HG02759 (cell line): ENCODE measurements around the gene TUBD1.
"Not testable (repeated sequence)": the region's sequence is repeated elsewhere in the genome, so short reads cannot be mapped to it uniquely, and the experiment has no call there.

Experiments
- ATAC-seq: cut with Tn5 transposase; IDR thresholded peaks from one replicate; pipeline ENCODE4 v1.9.1; 2021; ENCODE audit warnings: mild to moderate bottlenecking, moderate library complexity; ENCODE audit not compliant: unreplicated experiment

The TUBD1 gene

DNA sequence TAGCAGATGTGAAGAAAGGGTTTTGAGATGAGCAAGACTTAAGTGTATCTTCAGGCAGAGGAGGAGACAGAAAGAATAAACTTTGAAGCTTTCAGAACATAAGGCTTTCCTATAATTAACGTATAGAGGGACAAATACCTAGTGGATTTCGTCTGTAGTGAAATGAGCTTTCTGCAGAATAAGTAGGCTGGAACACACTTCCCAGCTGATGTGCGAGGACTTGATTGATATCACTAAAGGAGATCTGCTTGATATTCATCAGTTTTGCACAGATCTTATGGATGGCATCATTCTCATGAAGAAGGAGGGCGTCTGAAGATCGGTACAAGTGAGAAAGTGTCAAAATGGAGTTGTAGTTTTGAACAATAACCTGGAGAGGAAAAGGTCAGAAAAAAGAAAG lies 14.8 kb downstream of the TUBD1 start:
- ATAC-seq: no peak

GRCh38 chr17:59876107-59876506 lies 16.6 kb downstream of the TUBD1 start:
- ATAC-seq: no peak

DNA sequence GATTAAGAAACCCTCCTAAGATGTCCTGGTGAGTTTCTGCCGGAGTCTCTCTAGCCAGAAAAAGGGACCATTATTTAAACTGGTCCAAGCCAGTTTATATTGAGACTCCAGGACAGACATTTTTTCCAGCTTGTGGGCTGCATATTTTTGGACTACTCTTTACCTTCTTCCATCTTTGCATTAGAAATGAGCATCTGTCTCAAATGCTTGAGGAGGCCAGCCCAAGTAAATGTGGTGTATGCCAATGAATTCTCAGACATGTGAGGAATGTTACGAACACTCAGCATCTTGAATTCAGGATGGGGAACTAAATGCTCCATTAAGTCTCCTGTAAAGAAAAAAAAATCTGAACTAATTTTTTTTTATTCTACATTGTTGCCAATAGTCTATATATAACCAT lies 18.4 kb downstream of the TUBD1 start:
- ATAC-seq: no peak

DNA sequence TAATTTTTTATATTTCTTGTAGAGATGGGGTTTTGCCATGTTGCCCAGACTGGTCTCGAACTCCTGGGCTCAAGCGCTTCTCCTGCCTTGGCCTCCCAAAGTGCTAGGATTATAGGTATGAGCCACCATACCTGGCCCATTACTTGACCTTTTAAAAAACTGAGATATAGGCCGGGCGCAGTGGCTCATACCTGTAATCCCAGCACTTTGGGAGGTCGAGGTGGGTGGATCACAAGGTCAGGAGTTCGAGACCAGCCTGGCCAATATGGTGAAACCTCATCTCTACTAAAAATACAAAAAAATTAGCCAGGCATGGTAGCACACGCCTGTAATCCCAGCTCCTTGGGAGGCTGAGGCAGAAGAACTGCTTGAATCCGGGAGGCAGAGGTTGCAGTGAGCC lies 19.3 kb downstream of the TUBD1 start:
- ATAC-seq: not testable (repeated sequence)

- ATAC-seq: no peak
These were observed 20.4 kb downstream of the TUBD1 start for GRCh38 chr17:59872351-59872750.

- ATAC-seq: no peak
These were observed 22.3 kb downstream of the TUBD1 start for GRCh38 chr17:59870482-59870881.

GRCh38 chr17:59869941-59870218 lies 22.9 kb downstream of the TUBD1 start:
- ATAC-seq: no peak

- ATAC-seq: no peak
These were observed 29.1 kb downstream of the TUBD1 start for GRCh38 chr17:59863616-59864015.

- ATAC-seq: no peak
These were observed 33.2 kb downstream of the TUBD1 start for GRCh38 chr17:59859444-59860025.

DNA sequence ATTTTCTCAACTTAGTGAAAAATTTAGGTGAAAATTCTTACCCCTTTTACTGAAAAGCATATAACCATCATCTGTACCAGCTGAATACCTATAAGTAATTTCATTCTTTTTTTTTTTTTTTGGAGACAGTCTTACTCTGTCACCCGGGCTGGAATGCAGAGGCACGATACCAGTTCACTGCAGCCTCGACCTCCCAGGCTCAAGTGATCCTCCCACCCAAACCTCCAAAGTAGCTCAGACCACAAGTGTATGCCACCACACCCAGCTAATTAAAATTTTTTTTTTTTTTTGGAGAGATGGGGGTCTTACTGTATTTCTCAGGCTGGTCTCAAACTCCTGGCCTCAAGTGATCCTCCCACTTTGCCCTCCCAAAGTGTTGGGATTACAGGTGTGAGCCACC lies 33.8 kb downstream of the TUBD1 start:
- ATAC-seq: no peak

DNA sequence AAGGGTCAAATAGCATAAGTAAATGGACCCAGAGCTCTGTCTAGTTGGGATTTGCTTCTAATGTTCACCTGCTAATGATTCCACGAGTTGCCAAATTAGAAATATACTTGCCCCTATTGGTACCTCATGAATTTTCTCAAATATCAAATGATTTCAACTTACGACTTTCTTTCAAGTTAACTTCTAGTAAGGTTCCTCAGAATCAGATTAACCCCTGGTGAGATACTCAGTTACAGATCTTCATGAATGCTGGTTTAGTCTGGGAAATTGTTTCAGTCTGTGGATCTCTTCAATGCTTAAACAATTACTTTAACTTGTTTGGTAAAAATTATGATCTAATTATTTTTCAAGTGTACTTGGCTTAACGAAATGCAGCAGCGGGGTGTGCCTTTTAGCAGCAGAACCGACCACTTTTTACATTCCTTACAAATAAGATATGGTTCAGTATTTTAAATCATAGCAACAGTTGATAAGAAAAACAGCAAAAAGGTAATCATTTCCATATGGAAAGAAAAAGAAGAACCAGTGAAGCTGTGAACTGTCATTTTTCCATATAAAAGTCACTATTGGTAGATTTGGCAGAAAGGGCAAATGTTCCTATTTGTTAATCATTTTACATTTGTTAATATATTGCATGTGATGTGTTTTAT lies 34.5 kb downstream of the TUBD1 start:
- no peak for ATAC-seq

- no peak for ATAC-seq
These were observed 35.6 kb downstream of the TUBD1 start for GRCh38 chr17:59856859-59857794.

DNA sequence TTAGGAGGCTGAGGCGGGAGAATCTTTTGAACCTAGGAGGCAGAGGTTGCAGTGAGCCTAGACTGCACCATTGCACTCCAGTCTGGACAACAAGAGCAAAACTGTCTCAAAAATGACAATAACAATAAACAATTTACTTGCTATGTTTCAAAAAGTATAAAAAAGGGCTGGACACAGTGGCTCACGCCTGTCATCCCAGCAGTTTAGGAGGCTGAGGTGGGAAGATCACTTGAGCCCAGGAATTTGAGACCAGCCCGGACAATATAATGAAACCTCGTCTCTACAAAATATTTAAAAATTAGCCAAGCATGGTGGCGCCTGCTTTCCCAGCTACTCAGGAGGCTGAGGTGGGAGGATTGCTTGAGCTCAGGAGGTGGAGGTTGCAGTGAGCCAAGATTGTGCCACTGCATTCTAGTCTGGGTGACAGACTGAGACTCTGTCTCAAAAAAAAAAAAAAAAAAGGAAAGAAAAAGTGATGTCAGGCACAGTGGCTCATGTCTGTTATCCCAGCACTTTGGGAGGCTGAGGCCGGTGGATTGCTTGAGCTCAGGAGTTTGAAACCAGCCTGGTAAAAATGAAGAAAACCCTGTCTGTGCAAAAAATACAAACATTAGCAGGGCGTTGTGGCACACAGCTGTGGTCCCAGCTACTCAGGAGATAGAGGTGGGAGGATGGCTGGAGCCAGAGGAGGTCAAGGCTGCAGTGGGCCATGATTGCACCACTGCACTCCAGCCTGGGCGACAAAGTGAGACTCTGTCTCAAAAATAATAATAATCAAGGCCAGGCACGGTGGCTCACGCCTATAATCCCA lies 38.6 kb downstream of the TUBD1 start:
- not testable (repeated sequence) for ATAC-seq

DNA sequence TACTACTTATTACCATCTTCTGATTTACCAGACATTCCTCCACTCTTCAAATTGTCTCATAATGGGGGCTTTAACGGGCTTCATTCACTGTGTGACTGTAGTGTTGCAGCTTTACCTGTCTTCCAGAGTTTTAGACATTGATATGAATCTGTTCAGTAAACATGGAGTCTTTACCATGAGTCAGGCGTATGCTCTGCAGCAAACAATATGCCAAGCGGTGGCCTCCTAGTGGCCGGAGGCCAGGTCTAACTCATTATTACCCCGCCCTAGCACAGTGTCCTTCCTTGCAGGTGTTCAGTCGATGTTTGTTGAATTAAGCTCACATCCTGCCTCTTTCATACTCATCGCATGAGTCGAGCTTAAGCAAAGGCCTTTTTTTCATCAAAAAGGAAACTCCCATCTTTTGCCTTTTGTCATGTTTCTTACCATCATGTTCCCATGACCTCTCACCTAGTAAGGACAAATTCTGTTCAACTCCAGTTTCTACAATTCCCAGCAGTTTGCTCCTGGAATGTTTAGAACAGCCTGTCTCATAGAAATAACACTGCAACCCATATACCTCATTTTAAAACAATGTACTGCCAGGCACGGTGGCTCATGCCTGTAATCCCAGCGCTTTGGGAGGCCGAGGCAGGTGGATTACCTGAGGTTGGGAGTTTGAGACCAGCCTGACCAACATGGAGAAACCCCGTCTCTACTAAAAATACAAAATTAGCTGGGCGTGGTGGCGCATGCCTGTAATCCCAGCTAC lies 39.4 kb downstream of the TUBD1 start:
- no peak for ATAC-seq

DNA sequence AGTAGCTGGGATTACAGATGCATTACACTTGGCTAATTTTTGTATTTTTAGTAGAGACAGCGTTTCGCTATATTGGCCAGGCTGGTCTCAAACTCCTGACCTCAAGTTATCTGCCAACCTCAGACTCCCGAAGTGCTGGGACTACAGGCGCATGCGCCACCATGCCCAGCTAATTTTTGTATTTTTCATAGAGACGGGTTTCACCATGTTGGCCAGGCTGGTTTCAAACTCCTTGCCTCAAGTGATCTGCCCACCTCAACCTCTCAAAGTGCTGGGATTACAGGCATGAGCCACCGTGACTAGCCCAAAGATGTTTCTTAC lies 39.9 kb downstream of the TUBD1 start:
- ATAC-seq: not testable (repeated sequence)

GRCh38 chr17:59851439-59852375 lies 41.0 kb downstream of the TUBD1 start:
- no peak for ATAC-seq

GRCh38 chr17:59850311-59850710 lies 42.4 kb downstream of the TUBD1 start:
- ATAC-seq: not testable (repeated sequence)

DNA sequence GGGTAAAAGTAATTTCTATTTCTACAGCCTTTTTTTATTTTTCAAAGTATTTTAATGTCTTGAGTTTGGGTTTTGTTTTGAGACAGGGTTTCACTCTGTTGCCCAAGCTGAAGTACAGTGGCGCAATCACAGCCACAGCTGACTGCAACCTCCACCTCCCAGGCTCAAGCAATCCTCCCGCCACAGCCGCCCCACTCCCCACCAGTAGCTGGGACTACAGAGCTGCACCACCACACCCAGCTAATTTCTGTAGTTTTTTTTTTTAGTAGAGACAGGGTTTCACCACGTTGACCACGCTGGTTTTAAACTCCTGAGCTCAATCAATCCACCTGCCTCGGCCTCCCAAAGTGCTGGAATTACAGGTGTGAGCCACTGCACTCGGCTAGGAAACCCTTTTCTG lies 44.0 kb downstream of the TUBD1 start:
- peak; percentile 54 for ATAC-seq

DNA sequence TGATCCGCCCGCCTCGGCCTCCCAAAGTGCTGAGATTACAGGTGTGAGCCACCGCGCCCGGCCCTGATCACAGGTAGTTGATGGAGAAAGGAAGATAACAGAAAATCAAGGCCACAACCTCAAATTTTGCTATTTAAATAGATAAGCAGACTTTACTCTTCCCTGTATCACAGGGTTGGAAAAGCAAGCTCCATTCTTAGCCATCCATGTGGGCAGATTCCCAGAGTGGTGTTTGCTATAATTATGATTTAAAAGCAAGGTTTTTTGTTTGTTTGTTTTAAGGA lies 44.4 kb downstream of the TUBD1 start:
- ATAC-seq: no peak
